NCI-H2227 (cell line): ENCODE results near the gene ADH7.

ENCODE experiments used
- DNase-seq: peaks from one replicate; lab custom pipeline; 2025; ENCODE audit not compliant: unreplicated experiment; lab: John Stamatoyannopoulos, UW

ADH7 gene

DNA sequence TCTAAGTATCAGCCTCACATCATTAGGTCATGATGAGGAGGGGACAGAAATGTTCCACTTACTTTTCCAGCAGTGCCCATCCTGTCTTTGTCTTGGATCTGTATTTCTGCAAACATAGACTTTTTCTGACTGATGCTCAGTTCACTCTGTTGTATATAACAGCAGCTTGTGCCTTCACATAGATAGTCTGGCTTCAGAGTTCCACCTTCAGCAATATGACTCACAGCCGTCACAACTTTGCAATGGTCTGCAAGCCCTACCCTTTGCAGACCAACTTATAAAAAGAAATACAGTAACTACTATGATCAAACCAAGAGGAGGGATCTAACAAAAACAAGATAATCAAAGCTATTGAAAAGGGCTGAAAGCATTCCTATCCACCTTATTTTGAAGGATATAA is at the start of gene ADH7:
ADH7 (minus strand) TSS at position 189 of the 400 bp plus-strand sequence; CDS start at position 80, 109 bp downstream.
- no peak for DNase-seq

DNA sequence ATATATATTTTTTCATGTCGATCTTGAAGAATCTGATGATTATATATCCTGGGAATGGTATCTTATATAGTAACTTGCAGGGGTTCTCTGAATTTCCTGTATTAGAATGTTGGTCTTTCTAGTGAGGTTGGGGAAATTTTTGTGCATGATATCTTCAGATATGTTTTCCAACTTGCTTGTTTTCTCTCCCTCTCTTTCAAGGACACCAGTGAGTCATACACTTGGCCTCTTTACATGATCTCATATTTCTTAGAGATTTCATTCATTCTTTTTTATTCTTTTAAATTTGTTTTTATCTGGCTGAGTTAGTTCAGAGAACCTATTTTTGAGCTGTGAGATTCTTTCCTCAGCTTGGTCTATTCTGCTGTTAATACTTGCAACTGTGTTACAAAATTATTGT is 48.5 kb upstream of the ADH7 start:
- no peak for DNase-seq

DNA sequence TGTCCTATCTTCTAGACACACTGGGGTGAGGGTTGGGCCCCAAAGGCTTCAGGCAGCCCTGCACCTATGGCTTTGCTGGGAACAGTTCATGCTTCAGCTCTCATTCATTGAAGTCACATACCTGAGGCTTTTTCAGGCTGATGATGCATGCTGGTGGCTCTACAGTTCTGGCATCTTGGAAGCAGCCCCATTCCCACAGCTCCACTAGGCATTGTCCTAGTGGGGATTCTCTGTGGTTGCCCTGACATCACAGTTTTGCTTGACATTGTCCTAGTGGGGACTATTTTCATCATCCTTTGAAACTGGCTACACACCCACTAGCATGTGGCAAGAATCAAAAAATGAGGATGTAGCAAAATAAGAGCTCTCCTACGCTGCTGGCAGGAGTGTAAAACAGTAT is 38.0 kb upstream of the ADH7 start:
- no peak for DNase-seq

- no peak for DNase-seq
Observed at GRCh38 chr4:99471896-99472295, 36.8 kb upstream of the ADH7 start.

- no peak for DNase-seq
Observed at GRCh38 chr4:99471349-99471748, 36.2 kb upstream of the ADH7 start.

- no peak for DNase-seq
Observed at GRCh38 chr4:99468889-99469288, 33.7 kb upstream of the ADH7 start.

DNA sequence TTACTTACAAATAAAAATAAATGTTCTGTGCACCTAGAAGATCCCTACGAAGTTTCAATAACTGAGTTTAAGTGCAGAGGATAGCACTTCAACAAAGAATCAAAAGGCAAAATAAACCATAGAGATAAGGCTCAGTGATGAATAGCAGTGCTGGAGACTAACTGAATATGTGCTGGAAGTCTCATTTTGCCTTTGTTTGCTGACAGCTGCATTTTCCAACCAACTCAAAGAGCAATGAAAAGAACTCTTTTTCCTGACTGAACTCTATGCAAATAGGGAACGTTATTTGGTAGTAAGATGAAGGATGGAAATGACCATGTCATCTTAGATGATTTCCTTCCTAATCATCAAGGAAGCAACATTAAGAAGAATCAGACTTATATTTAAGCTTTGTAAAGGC is 32.7 kb upstream of the ADH7 start:
- no peak for DNase-seq

DNA sequence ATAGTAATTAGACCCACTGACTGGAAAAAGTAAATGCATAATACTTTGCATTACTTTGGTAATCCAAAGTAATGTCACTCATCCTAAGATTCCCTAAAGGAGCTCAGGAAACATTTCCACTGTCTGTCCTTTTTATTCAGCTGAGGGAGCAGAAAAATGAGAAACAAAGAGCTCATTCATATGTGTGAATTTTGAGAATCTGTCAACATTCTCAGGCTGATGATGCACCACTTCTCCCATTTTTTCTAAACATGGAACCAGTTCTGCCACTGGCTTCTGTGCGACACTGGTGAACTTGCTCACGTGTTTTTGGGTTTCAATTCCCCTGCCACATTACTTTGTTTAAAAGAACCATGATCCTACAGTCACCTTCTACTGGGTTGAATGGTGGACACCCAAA is 28.4 kb upstream of the ADH7 start:
- no peak for DNase-seq

- peak; percentile 68 for DNase-seq
Observed at GRCh38 chr4:99462875-99463464, 27.8 kb upstream of the ADH7 start.

GRCh38 chr4:99461623-99462401 is 26.7 kb upstream of the ADH7 start:
- DNase-seq = no peak

DNA sequence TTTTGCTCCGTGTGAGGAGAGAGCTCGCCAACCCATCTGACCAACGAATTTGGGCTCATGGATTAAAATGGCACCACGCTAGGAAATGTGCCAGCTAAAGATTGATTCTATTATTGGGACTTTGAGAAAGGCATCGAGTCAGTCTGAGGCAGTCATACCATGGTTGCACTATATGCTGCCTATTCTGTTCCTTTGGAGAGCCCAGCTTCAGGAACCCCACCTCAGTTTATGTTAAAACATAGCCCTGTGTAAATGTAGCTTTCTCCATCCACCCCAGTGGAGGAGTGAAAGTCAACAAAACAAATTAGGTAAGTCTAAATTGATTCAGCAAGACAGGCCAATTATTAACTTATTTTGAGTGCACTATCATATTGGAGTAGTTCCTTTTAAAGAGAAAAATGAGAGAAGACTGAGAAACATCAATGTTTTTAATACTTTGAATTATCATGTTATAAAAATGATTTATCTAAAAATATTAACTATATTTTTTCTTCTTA is 24.5 kb upstream of the ADH7 start:
- DNase-seq = no peak

GRCh38 chr4:99458911-99459447 is 23.8 kb upstream of the ADH7 start:
- no peak for DNase-seq

DNA sequence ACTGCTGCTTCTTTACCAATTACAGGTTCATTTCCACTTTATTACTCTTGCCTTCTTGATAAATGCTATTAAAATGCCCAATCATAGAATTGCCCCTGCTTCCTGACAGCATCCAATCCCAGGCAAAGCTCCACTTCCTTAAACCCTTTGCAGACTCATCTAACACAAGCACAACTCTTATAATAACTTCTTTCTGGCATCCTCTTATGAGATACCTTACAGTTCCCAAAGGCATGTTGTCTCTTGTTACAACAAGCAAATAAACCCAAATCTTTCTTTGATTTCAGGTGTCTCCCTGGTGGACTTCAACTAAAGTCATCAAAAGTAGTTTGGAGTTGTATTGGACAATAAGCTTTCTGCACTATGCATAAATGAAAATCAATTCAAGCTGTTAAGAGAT is 22.5 kb upstream of the ADH7 start:
- DNase-seq = no peak

DNA sequence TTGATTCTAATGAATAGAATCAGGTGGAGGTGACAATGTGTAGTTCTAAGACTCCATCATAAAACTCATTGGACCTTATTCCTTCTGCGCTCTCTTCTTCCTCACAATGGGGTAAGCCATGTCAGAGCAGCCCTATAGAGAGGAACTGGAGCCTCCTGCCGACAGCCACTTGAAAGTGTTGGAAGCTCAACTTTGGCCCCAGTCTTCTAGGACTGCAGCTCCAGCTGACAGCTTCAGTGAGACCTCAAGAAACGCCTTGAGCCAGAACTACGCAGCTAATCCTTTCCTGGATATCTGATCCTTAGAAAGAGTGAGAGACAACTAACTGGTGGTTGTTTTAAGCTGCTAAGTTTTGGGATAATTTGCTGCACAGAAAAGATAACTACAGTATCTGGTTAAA is 22.1 kb upstream of the ADH7 start:
- DNase-seq = no peak

GRCh38 chr4:99447513-99447912 is 12.4 kb upstream of the ADH7 start:
- no peak for DNase-seq

DNA sequence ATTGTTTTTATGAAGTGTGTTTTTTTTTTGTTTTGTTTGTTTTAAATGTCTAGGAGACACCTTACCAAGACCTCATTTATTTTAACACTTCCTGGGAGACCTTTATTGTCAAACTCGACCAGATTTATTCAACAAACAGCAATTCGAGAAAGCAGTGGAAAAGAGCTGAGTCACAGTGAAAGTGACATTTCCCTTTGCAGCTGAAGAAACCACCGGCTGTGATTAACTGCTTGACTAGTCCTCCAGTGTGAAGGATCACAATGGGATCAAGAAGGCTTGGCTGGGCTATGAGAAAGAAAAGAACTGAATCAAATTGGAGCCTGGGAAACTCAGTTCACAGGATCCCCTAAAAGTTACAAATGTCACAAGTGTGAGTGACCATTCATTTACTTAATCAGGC is 11.9 kb upstream of the ADH7 start:
- no peak for DNase-seq

- peak; percentile 8 for DNase-seq
Observed at GRCh38 chr4:99438405-99438780, 3.3 kb upstream of the ADH7 start.

- DNase-seq = peak; percentile 34
Observed at GRCh38 chr4:99437723-99438404, 2.7 kb upstream of the ADH7 start.

DNA sequence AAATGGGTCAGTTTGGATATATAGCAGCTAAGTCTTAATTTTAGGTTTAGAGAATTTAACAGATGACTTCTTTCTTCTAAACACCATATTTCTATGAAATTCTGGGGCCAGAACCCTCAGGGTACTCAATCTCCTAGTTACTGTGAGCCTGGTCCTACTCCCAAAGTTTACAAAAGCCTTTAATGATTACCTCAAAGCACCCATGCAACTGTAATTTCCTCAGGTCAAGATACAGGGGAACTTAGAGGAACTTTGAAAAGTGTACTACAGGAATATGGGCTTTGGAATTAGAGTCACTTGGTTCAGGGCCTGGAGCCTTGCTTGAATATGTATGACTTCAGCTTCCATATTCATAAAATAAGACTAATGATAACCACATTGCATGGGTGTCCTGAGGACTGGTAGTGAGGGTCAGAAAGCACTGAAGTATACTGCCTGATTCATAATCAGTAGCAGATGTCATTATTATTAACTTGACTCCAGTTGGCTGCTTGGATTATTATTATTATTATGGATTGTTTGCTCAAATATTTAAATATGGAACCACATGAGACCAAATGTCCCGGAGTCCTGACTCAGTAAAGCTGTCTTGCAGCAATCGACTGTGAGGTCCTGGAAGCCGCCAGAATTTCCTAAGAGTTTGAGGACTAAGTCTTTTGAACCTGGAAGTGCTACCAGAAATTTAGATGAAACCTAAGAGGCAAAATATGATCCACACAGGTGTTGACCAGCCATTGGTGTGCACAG is 2.0 kb upstream of the ADH7 start:
- no peak for DNase-seq

GRCh38 chr4:99436462-99436861 is 1.3 kb upstream of the ADH7 start:
- DNase-seq = no peak

DNA sequence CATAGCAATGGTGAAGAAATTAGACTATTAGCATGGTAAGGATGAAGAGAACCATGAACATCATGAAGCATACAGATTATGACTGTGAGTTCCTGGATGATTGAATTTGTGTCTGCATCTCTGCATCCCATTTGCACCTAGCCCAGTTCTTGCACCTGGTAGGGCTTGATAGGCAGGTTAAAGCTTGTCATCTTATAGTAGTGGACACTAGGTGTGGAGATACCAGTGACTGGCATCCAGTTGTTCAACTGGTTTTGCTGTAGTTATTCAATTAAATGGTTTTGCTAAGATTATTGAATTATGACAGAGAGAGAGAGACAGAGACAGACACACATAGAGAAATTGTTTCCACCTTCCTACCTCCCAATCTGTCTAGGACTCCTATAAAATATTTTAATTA is 5.0 kb downstream of the ADH7 start:
- no peak for DNase-seq
